ENCODE measurements around the gene IER2.

Gene IER2, protein sequence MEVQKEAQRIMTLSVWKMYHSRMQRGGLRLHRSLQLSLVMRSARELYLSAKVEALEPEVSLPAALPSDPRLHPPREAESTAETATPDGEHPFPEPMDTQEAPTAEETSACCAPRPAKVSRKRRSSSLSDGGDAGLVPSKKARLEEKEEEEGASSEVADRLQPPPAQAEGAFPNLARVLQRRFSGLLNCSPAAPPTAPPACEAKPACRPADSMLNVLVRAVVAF

DNA sequence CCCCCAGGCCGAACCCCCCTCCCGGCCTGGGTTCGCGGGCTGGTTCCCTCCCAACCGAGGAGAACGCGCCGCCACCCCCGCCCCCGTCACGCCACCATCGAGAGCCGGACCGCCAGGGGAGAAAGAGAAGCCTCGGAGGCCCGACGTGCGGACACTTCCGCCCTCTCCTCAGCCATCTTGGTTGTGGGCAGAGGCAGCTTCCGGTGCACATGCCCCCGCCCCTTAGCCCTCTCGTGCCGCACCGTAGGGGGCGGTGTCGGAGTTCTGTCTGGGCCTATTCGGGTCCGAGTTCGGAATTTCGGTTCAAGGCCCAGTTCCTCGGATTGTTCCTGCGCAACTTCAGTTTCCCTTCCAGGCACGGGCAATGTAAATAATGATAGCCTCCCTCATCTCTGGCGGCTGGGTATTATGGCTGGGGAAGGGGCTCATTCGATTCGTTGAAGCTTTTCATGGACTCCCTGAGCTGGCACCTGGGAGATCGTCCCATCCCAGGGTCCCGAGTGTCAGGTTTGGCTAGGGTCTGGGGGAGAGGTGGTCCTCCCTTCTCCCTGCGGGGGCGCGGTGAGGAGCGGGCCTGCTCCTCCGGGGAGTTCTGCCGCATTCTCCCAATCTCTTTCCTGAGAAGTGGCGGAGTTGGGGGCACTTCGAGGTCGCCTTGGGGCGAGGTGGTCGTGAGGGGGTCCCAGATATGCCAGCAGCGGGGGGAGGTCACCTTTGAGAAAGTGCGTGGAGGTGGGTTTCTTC is at the start of gene IER2, which contains the start of gene STX10:
Gene IER2, plus strand, starts transcription at position 225 of the 744 bp plus-strand sequence. CDS start 2,776 bp downstream, outside the sequence.
Gene STX10, minus strand, starts transcription at position 189 of the 744 bp plus-strand sequence. CDS start 202 bp downstream, outside the sequence.
- peak; percentile 72 to 84 for DNase-seq

DNA sequence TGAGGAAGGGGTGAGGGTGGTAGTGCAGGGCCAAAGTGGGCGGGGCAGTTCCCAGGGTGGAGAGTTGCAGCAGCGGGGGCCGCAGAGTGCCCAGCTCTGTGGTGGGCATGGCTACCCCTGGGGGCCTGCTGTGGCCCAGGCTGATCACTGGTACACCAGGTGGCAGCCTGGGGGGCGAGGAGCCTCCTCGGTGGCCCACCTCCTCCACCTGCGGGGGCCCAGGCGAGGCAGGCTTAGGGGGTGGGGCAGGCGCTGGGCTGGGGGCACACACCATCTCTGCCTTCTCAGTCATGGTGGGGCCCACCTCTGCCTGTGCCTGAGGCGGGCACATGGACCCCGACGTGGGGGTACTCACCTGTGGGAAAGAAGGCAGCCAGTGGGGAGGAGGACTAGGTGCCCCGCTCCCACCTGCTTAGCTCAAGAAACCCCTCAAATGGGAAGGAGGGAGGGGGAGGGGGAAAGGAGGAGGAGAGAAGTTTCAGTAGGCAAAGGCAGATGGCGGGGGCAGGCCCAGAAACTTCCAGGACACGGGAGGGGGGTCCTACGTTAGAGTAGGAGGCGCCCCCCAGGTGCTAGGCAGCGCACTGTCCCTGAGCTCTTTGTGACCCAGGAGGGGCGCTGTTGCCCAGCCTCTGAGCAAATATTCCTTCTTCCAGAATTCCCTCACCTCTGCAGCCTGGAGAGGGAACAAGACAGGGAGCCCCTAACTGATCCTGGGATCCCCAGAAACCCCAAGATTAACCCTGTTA is 49.2 kb upstream of the IER2 start:
- no peak for DNase-seq

DNA sequence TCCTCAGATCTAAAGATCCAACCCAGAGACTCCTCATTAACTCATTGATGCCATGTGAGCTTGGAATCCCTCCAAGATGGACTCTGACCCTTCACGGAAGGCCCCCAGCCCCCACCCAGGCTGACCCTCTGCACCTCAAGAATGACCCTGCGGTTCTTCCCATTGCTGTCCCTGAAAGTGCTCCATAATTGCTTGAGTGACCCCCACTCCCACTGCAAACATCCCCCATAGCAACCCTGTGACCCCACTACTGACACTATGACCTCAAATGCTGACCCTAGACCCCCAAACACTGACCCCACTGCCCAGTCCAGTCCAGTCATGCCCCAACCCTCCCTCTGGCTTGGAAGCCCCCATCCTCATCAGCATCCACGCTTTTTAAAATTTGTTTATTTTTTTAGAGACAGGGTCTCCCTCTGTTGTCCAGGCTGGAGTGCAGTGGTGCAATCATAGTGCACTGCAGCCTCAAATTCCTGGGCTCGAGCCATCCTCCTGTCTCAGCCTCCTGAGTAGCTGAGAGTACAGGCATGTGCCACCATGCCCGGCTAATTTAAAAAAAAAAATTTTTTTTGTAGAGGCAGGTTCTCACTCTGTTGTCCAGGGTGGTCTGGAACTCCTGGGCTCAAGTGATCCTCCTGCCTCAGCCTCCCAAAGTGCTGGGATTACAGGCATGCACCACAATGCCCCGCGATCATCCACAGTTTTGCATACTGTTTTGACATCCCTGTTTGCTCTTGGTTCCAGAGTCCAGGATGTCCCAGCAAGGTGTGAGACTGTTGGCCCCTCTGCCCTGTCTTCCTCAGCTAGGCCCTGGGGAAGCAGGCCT is 48.4 kb upstream of the IER2 start:
- no peak for DNase-seq

DNA sequence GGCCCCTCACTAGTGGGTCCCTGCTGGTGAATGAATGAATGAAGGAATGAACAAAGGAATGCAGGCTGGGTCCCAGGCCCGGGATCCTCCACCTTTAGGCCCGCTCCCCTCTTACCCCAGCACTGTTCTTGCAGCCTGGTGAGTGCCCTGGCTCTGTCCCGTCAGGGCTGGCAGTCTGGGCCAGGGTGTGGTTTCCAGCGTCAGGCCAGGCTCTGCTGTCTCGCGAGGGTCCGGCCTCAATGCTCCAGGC is 47.9 kb upstream of the IER2 start:
- DNase-seq: no peak

DNA sequence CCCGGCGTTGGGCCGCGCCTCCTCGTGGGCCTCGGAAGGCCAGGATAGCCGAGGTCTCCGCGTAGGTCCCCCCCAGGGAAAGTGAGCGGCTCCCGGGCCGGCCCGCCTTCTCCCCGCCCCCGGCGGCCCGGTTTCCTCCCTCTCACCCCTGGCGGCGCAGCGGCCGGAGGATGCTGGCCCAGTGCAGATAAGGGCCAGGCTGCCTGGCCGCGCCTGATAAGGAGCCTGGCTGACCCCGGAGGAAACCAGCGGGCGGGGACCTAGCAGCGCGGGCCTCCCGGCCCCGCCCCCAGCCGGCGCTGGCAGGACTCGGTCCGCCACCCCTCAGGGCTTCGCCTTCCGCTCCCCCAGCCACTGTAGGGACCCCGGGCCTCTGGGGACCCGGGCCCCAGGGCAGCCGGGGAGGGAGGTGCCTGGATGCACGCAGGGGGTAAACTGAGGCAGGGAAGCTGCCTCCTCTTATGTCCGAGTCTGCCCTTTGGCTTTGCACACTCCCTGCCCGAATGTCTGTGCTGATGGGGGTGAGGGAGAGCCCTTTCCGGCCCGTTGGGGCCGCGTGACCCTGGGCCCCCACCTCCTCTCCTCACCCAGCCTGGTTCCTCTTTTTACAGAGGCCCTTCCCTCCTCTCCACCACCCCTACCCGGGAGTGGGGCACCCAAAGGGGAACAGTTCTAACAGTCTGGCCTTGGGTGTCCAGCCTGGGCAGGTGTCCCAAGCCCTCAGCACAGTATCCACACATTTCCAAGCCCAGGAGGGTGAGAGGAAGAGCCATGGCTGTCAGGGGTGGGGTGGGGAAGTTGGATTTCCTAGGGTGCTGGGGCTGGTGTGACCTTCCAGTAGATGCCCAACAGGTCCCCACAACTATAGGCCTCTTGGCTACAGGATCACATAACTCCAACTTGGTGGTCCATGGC is 47.3 kb upstream of the IER2 start, which contains the start of gene LYL1:
Gene LYL1, minus strand, starts transcription at position 193 of the 915 bp plus-strand sequence. CDS start 1,687 bp downstream, outside the sequence.
- peak; percentile 83 to 93 for DNase-seq

DNA sequence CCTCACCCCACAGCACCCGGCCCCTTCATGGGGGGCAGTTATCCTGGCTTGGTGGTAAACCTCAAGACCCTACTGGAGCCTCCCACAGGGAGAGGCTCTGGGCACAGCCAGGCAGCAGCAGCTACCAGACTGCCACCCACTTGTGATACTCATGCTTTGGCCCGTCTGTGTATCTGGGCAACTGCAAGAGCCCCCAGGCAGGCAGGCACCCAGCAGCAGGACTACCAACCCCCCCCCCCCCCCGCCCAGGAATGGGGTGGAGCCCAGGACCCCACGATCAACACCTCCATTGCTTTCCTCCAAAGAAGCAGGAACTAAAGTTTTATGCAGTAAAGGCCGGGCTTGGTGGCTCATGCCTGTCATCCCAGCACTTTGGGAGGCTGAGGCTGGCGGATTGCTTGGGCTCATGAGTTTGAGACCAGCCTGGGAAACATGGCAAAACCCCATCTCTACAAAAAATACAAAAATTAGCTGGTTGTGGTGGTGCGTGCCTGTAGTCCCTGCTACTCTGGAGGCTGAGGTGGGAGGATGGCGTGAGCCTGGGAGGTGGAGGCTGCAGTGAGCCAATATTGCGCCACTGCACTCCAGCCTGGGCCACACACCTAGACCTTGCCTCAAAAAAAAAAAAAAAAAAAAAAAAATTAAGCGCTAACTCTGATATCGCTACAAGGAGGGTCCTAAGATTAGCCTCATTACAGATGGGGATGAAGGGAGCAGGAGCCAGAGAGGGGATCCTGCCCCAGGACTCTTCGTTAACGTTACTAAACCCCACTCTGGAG is 46.4 kb upstream of the IER2 start:
- DNase-seq: peak in 1 of 2 donors; percentile 59

DNA sequence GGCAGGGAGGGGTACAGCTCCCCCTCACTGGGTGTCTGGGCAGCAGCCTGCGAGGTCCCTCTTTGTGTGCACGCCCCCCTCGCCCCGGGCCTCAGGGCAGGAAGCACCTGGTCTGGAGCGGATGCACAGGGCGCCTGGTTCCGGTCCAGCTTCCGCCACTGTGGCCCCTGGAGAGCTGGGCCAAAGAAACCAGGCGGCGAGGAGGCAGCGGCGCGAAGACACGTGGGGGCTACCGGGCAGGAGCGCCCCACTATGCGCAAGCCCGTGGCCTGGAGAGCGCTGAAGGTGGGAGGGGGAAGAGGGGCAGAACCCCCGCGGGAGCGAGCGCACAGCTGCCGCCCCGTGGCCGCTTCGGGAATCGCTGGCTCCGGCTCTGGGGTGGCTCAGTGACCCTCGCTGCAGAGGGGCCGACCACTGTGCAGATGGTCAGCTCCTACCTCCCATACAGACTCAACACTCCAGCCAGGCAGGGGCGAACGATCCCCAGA is 45.8 kb upstream of the IER2 start:
- DNase-seq: peak; percentile 54 to 98

DNA sequence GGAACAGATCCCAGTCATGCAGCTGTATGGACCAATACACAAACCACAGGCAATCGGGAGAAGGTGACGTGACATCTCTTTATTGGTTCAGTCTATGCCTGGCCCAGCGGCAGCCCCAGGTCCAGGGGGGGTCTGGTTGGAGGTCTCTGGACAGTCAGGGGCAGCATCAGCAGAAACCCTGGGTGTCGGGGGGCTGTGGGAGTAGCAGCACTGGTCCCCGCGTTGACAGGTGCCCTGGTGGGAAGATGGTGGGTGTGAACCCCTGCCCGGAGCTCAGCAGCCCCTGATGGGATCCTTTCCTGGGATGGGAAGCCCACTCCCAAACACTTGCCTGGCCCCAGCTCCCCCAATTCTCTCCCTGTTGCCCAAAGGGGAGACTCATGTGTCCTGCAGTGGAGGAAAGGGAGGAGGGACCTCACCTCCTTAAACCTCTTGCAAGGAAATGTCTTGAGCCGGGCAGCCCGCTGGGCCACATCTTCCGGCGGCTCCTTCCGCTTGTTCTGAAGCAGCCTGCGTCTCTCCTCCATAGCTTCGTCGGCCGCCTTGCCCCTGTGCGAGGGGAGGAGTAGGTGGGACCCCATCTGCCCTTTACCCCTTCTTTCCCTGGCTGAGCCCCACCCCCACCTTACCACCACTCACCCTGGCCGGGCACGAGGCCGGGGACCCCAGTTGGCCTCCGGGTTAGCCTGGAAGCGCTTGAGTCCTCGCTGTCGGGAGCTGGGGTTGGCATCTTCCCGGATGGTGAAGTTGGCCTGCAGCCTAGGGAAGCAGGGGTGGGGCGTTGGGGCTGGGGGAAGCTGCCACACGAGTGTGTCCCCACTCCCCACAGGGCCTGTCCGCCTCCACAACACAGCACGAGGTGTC is 45.1 kb upstream of the IER2 start:
- DNase-seq: peak in 1 of 2 donors; percentile 40

DNA sequence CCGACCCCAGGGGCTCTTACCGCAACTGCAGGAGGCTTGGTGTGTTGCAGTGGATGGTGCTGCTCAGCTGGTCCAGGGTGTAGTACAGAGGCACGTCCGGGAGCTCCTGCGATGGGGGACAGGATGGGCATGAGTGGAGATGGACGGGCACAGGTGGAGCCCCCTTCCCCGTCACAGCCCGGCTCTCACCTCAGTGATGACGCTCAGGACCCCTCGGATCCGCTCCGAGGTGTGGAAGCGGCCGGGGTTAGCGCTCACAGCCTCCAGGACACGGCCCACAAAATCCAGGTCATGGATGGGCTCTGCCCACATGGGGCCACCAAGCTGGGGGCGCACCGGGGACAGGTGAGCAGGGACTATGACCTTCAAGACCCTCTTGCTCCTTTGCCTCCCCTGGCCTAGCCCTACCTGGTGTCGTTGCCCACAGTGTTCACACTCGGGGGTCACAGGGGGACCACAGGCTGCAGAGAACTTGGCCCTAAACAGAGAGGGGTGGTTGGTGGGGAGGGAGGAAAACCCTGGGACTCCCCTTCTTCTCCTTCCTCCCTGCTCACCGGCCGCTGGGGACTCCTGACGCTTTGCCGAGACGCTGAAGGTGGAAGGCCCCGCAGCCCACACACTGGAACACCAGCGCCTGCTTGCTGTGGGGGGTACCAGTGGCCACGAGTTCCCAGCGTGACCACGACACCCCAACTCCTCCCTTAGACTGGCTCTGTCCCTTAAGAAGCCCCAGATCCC is 40.7 kb upstream of the IER2 start:
- DNase-seq: no peak

DNA sequence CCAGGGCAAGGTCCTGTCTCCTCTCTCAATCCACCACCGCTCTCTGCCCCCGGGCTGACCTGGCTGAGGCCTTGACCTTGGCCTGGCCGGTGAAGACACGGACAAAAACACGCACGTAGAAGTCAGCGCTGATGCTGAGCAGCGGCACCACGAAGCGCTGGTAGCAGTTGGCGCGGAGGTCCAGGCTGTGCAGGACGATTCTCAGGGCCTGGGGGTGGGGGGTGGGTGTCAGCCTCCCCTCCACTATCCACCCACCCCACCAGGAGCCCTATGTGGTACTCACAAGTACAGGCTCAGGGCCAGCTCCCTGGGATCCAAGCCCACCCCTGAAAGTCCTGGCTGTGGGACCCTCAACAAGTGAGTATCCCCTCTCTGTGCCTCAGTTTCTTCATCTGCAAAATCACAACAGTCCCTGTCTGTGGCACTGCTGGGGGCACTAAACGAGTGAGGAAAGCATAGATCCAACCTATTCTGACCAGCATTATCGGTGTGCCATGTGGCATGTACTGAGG is 40.1 kb upstream of the IER2 start:
- no peak for DNase-seq

DNA sequence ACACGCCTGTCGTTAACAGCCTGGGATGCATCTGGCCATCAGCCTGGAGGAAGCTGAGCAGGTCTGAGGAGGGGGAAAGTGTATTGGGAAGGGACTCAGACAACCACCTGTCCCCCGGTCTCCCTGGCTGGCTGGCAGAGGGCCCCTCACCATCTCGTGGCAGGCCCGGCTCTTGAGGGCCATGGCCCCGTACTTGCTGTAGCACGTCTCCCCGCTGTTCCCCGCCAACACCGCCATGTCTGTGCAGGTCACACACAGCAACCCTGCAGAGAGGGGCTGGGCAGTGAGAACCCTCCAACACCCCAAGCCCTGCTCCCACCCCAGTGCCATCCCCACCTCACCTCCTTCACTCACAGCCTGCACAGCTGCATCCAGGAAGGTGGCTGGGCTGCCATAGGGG is 37.7 kb upstream of the IER2 start:
- no peak for DNase-seq

DNA sequence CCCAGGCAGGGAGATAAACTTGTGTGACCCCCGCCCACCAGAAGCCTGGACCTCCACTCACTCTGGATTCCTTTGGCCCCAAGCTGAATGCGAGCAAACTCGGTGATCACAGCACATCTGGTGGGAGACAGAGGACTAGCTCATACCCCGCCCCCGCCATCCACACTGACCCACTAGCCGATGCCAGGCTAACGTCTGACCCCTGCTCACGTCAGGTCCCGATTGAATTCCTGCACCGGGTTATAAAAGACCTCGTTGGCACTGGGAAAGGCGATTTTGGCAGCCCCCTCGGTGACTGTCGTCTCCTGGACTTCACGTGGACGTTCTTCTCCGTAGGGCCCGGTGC is 34.3 kb upstream of the IER2 start:
- DNase-seq: no peak

DNA sequence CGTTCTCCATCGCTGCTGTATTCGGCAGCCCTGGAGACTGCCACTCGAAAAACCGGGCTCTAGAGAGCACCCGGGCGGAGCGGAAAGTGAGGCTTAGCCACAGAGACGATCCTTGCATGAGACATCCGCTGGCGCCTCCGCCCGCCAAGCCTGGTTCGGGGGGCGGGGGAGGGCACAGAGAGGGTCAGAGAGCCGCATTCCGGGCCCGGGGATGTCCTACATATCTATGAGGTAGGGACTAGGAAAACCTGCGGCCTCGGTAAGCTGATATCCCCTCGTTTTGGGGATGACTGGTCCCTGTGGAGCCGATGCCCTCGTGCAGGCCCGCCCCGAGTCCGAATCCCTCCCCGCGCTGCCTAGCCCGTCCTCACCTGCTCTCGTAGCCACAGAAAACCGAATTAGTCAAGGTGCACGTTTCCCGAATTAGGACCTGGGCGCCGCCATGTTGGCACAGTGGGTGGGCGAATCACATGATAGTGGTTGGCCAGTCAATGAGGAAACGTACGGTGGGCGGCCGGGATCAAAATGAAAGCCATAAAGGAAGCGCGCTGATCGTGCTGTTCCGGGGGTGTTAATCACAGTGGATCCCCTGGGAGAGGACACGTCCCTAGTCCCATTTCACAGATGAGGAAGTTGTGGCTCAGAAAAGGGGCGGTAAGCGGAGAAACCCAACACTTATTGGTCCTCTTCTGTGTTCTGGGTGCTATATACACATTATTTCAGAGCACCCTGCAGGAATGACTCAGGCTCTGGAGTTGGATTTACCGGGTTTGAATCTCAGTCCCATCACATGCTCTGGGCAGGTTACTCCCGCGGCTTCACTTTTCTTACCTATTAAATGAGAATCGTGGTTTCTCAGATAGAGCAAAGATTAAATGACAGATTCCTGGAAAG is 33.7 kb upstream of the IER2 start, which contains the start of gene TRMT1:
Gene TRMT1, minus strand, starts transcription at position 459 of the 894 bp plus-strand sequence. Its CDS starts 341 bp downstream, at position 118.
- DNase-seq: peak; percentile 68 to 90

DNA sequence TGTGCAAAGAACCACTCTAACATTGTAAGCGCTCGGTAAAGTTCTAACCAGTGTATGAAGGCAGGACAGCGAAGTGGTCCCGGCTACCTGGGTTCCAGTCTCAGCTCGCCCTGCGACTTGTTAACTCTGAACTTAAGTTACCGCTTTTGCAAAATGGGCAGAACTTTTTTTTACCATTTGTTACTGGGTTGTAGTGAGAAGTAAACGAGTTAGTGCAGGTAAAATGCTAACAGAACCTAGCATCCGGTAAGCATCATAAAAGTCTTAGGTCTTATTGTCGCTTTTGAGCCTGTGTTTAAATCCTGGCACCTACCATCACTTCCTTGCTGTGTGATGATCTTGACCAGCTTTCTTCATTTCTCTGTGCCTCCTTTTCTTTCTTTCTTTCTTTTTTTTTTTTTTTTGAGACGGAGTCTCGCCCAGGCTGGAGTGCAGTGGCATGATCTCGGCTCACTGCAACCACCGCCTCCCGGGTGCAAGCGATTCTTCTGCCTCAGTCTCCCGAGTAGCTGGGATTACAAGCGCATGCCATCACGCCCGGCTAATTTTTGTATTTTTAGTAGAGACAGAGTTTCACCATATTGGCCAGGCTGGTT is 32.9 kb upstream of the IER2 start:
- no peak for DNase-seq

DNA sequence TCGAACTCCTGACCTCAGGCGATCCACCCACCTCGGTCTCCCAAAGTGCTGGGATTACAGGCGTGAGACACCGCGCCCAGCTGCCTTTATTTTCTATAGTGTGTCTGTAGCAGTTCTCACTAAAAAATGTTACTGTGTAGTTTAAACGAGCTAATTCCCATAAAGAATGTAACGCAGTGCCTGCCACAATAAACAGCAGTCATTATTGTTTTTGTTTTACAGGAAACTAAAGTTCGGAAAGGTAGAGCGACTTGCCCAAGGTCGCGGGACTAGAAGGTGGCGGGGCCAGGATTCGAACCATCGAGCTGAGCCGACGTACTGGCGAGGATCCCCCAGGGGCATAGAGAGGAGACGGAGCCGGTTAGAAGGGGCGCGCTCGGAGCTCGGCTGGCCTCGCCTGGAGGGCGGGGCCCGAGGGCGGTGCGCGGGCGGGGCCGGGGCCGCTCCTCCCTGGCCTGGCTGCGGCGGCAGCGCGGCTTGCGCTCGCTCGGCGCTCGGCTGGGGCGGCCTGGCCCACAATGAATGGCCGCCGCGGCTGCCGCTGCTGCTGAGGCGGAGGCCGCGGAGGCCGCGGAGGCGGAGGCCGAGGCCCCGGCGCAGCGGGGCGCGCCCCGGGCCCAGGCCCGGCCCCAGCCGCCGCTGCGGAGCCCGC is 32.3 kb upstream of the IER2 start, which contains the start of gene NACC1:
Gene NACC1, plus strand, starts transcription at position 493 of the 652 bp plus-strand sequence. CDS start 16,944 bp downstream, outside the sequence.
- peak; percentile 60 to 85 for DNase-seq

DNA sequence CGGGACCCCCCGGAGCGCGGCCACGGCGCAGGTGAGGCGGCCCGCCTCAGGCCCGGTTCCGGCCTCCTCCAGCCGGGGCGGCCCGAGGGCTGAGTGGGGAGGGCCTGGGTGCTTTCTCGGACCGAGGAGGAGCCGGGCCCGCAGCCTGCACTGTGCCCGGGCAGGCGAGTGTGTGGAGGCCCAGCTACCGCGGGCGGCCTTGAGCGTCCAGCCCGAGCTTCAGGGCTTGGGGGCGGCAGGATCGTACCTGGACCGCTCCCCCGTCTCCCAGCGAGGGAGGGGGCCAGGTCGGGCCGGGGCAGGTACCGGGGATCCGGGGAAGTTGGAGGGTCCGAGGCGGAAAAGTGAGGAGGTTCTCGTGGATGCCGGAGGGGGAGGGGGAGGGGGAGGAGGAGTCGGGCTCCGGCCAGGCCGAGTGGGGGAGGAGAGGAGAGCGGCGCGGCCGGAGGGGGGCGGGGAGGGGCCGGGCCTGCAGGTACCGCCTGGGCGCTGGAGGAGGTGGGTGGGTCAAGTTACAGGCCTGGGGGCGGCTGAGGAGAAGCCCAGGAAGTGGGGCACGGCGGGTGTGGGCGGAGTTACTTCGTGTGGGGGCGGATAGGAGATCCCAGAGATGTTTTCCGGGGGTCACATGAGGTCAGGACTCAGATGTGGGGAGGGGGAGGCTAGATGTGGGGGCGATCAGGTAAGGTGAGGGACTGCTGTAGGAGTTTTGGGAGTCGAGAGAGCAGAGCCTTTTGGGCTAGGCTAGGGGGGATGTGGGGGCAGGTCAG is 31.6 kb upstream of the IER2 start:
- DNase-seq: no peak

Measured in bone marrow (tissue), 2 donors.